H1 (cell line): ENCODE measurements around the gene ABI1. TPM values are rescaled to one million over a fixed set of nuclear protein-coding genes. Genes with fewer than 3 reads are reported as not detected.

ENCODE experiments used
- CTCF ChIA-PET: fragments of 300-600 bp; sonication (Branson Sonifier 250); formaldehyde crosslinking; loops from one replicate; lab custom pipeline; 2021; ENCODE audit not compliant: partially characterized antibody; lab: Charles Lee
- POLR2A ChIA-PET: fragments of 300-600 bp; sonication (Branson Sonifier 250); formaldehyde crosslinking; loops from one replicate; lab custom pipeline; 2021; ENCODE audit warnings: inconsistent platforms; ENCODE audit not compliant: partially characterized antibody; lab: Charles Lee
- DNase-seq, 2 experiments: peaks; one replicate each; pipeline versions ENCODE4 v3.0.0 to v3.0.0-alpha.2; 2010 to 2022; ENCODE audit warnings: low spot score in 2 of 2, low read depth in 1 of 2, mixed read lengths in 1 of 2
- FAIRE-seq: peaks from 2 replicates; lab custom pipeline; 2011; peaks lifted over from hg19 to GRCh38; lab: Jason Lieb, UNC
- H2AFZ ChIP-seq: 2 replicates; pipeline ENCODE4 v1.8.1; 2012; ENCODE audit warnings: low read length, inconsistent platforms
- H2AK5ac ChIP-seq: 2 replicates; pipeline ENCODE4 v1.6.1; 2013; ENCODE audit warnings: low read depth, low read length
- H2BK120ac ChIP-seq: replicated peaks from 2 replicates; pipeline ENCODE3; 2013; ENCODE audit warnings: low read depth, low read length, inconsistent platforms
- H2BK12ac ChIP-seq: 2 replicates; pipeline ENCODE4 v1.6.1; 2013; ENCODE audit warnings: low read depth, low read length
- H2BK15ac ChIP-seq: 2 replicates; pipeline ENCODE4 v1.6.1; 2013; ENCODE audit warnings: low read length
- H2BK20ac ChIP-seq: 2 replicates; pipeline ENCODE4 v1.6.1; 2013; ENCODE audit warnings: low read length
- H2BK5ac ChIP-seq: 2 replicates; pipeline ENCODE4 v1.6.1; 2013; ENCODE audit warnings: low read depth, low read length
- H3K14ac ChIP-seq: 2 replicates; pipeline ENCODE4 v1.6.1; 2013; ENCODE audit warnings: inconsistent platforms; ENCODE audit not compliant: insufficient read length
- H3K18ac ChIP-seq: 2 replicates; pipeline ENCODE4 v1.6.1; 2013; ENCODE audit warnings: low read length; ENCODE audit errors: extremely low read depth
- H3K23ac ChIP-seq: 2 replicates; pipeline ENCODE4 v1.6.1; 2013; ENCODE audit warnings: inconsistent platforms; ENCODE audit not compliant: insufficient read length
- H3K23me2 ChIP-seq: 2 replicates; pipeline ENCODE4 v1.6.1; 2013; ENCODE audit warnings: low read depth, low read length
- H3K27ac ChIP-seq: 2 replicates; pipeline ENCODE4 v1.6.1; 2011; ENCODE audit warnings: low read depth, low read length, inconsistent platforms
- H3K27me3 ChIP-seq, 4 experiments: replicated peaks in 1 of 4; 1 replicate in 1 of 4; 2 replicates in 3 of 4; pipeline versions ENCODE4 v1.6.1 to v1.8.1; 2011 to 2013; ENCODE audit warnings: low read length in 3 of 4, mild to moderate bottlenecking in 3 of 4, inconsistent platforms in 2 of 4, mixed read lengths in 2 of 4, moderate library complexity in 1 of 4; ENCODE audit not compliant: control insufficient read depth in 3 of 4, insufficient read depth in 3 of 4; ENCODE audit errors: extremely low read depth in 1 of 4
- H3K36me3 ChIP-seq, 4 experiments: 2 replicates each; pipeline versions ENCODE4 v1.6.1 to v1.8.1; 2011 to 2013; ENCODE audit warnings: mild to moderate bottlenecking in 4 of 4, low read length in 3 of 4, moderate library complexity in 2 of 4, control low read depth in 1 of 4, inconsistent platforms in 1 of 4; ENCODE audit not compliant: insufficient read depth in 4 of 4, control insufficient read depth in 2 of 4
- H3K4ac ChIP-seq: replicated peaks from 2 replicates; pipeline ENCODE3; 2013; ENCODE audit warnings: low read length, low read depth, mixed read lengths, inconsistent platforms; ENCODE audit not compliant: insufficient read length
- H3K4me1 ChIP-seq, 4 experiments: replicated peaks in 1 of 4; 1 replicate in 1 of 4; 2 replicates in 3 of 4; pipeline versions ENCODE4 v1.6.1 to v1.8.1; 2011 to 2013; ENCODE audit warnings: low read length in 3 of 4, inconsistent platforms in 2 of 4, mixed read lengths in 1 of 4; ENCODE audit not compliant: insufficient read depth in 4 of 4, control insufficient read depth in 3 of 4
- H3K4me2 ChIP-seq, 2 experiments: 2 replicates each; pipeline versions ENCODE4 v1.6.1 to v1.8.1; 2011 to 2013; ENCODE audit warnings: low read depth in 2 of 2, low read length in 2 of 2, control low read depth in 1 of 2, inconsistent platforms in 1 of 2, mild to moderate bottlenecking in 1 of 2; ENCODE audit not compliant: insufficient read depth in 1 of 2
- H3K4me3 ChIP-seq, 4 experiments: fragments of 200-600, 300-600 bp in 1 of 4; sonication (generic), shearing (Covaris generic), sonication (Bioruptor Twin) in 1 of 4; 2 replicates each; pipeline versions ENCODE4 v1.5.1 to v1.8.1; 2011 to 2016; ENCODE audit warnings: low read length in 4 of 4, low read depth in 3 of 4, control low read depth in 2 of 4, inconsistent platforms in 2 of 4, mild to moderate bottlenecking in 2 of 4, mixed read lengths in 1 of 4, moderate library complexity in 1 of 4; ENCODE audit not compliant: insufficient read depth in 2 of 4; ENCODE audit errors: extremely low read depth in 1 of 4
- H3K56ac ChIP-seq: replicated peaks from 2 replicates; pipeline ENCODE3; 2013; ENCODE audit warnings: low read depth, mild to moderate bottlenecking, mixed read lengths, low read length, inconsistent platforms; ENCODE audit not compliant: insufficient read length
- H3K79me1 ChIP-seq: 2 replicates; pipeline ENCODE4 v1.6.1; 2013; ENCODE audit warnings: low read depth, low read length, control low read depth
- H3K79me2 ChIP-seq, 2 experiments: 2 replicates each; pipeline versions ENCODE4 v1.6.1 to v1.8.1; 2012 to 2013; ENCODE audit warnings: low read length in 2 of 2, mild to moderate bottlenecking in 2 of 2, inconsistent platforms in 1 of 2; ENCODE audit not compliant: insufficient read depth in 2 of 2, control insufficient read depth in 1 of 2
- H3K9ac ChIP-seq, 4 experiments: replicated peaks in 1 of 4; 1 replicate in 1 of 4; 2 replicates in 3 of 4; pipeline versions ENCODE4 v1.6.1 to v1.8.1; 2011 to 2013; ENCODE audit warnings: low read depth in 3 of 4, low read length in 3 of 4, control low read depth in 2 of 4, mild to moderate bottlenecking in 2 of 4, moderate library complexity in 2 of 4, inconsistent platforms in 1 of 4; ENCODE audit errors: extremely low read depth in 1 of 4
- H3K9me3 ChIP-seq, 2 experiments: 2 replicates each; pipeline versions ENCODE4 v1.6.1 to v1.8.1; 2012 to 2013; ENCODE audit warnings: mild to moderate bottlenecking in 2 of 2, moderate library complexity in 2 of 2, control low read depth in 1 of 2, inconsistent platforms in 1 of 2, low read depth in 1 of 2, low read length in 1 of 2, mixed read lengths in 1 of 2; ENCODE audit not compliant: insufficient read depth in 2 of 2
- H4K20me1 ChIP-seq, 2 experiments: replicated peaks in 1 of 2; 2 replicates each; pipeline versions ENCODE3 to v1.8.1; 2011 to 2013; ENCODE audit warnings: inconsistent platforms in 2 of 2, low read length in 2 of 2, mild to moderate bottlenecking in 1 of 2; ENCODE audit not compliant: insufficient read depth in 2 of 2, control insufficient read depth in 1 of 2
- H4K5ac ChIP-seq: 2 replicates; pipeline ENCODE4 v1.6.1; 2013; ENCODE audit warnings: low read length, low read depth, mixed read lengths, inconsistent platforms; ENCODE audit not compliant: insufficient read length
- H4K8ac ChIP-seq: 2 replicates; pipeline ENCODE4 v1.8.0; 2013; ENCODE audit warnings: mild to moderate bottlenecking, moderate library complexity, low read length, inconsistent platforms; ENCODE audit not compliant: insufficient read depth; ENCODE audit errors: extremely low read depth
- H4K91ac ChIP-seq: replicated peaks from 2 replicates; pipeline ENCODE3; 2013; ENCODE audit warnings: low read length, mixed read lengths, inconsistent platforms; ENCODE audit not compliant: insufficient read length
- BCL11A ChIP-seq, 2 experiments: IDR thresholded peaks; one replicate each; pipeline ENCODE4 v1.6.1; 2011; ENCODE audit warnings: low read depth in 2 of 2, low read length in 2 of 2, mild to moderate bottlenecking in 2 of 2
- CHD2 ChIP-seq: IDR thresholded peaks from 2 replicates; pipeline ENCODE4 v1.6.1; 2012; ENCODE audit warnings: low read length, improper control_type of control experiment
- EP300 ChIP-seq, 2 experiments: IDR thresholded peaks; 1 replicate in 1 of 2; 2 replicates in 1 of 2; pipeline ENCODE4 v1.6.1; 2011 to 2012; ENCODE audit warnings: low read depth in 2 of 2, low read length in 2 of 2, mild to moderate bottlenecking in 2 of 2, borderline replicate concordance in 1 of 2, inconsistent platforms in 1 of 2, moderate library complexity in 1 of 2
- HDAC6 ChIP-seq: IDR thresholded peaks from one replicate; pipeline ENCODE4 v1.7.1; 2012; ENCODE audit warnings: low read depth, mild to moderate bottlenecking, inconsistent platforms, low read length, moderate library complexity
- JUND ChIP-seq: IDR thresholded peaks from 2 replicates; pipeline ENCODE4 v1.6.1; 2011; ENCODE audit warnings: mild to moderate bottlenecking, improper control_type of control experiment, low read length
- PHF8 ChIP-seq: fragments of 200-600 bp; sonication (generic); conservative IDR thresholded peaks from 2 replicates; pipeline ENCODE4 v1.7.1; 2012; ENCODE audit warnings: low read depth, mild to moderate bottlenecking, inconsistent platforms, low read length, moderate library complexity
- POLR2A ChIP-seq, 2 experiments: IDR thresholded peaks; 1 replicate in 1 of 2; 2 replicates in 1 of 2; pipeline ENCODE4 v1.6.1; 2011; ENCODE audit warnings: low read depth in 2 of 2, low read length in 2 of 2, mild to moderate bottlenecking in 2 of 2; ENCODE audit errors: control extremely low read depth in 1 of 2
- RNF2 ChIP-seq: fragments of 200-900, 300-1000 bp; sonication (generic); IDR thresholded peaks from 2 replicates; pipeline ENCODE4 v1.7.1; 2016; ENCODE audit warnings: borderline replicate concordance, low read depth, mild to moderate bottlenecking, antibody characterized with exemption, low read length; ENCODE audit not compliant: poor library complexity, severe bottlenecking; ENCODE audit errors: missing control alignments
- SP2 ChIP-seq: IDR thresholded peaks from 2 replicates; pipeline ENCODE4 v1.6.1; 2012; ENCODE audit warnings: mild to moderate bottlenecking, low read length, inconsistent platforms
- TCF12 ChIP-seq: IDR thresholded peaks from 2 replicates; pipeline ENCODE4 v1.6.1; 2011; ENCODE audit warnings: low read depth, mild to moderate bottlenecking, low read length
- WGBS, 2 experiments: shearing (Covaris generic) in 1 of 2; methylation state at CpG; one replicate each; pipeline versions ENCODE4 v1.1.6 to v1.1.7; 2013 to 2015; ENCODE audit warnings: low lambda C conversion rate in 2 of 2, mixed read lengths in 2 of 2, inconsistent platforms in 1 of 2, low coverage in 1 of 2, missing lambda C conversion rate in 1 of 2; ENCODE audit not compliant: insufficient replicate concordance in 2 of 2, insufficient coverage in 1 of 2, insufficient read length in 1 of 2; ENCODE audit errors: extremely low coverage in 1 of 2, missing lambda C conversion rate in 1 of 2; 5-methylcytosine and 5-hydroxymethylcytosine counted together
- polyA plus RNA-seq, 7 experiments: library from polyadenylated mRNA; depleted of rRNA in 3 of 7; stranded (reverse) in 5 of 7; unstranded in 2 of 7; fragments of >200 nt in 5 of 7; fragments of 200-250 nt in 2 of 7; gene quantifications; 1 replicate in 5 of 7; 2 replicates in 1 of 7; 4 replicates in 1 of 7; pipeline versions ENCODE4 v1.2.1 to v1.2.3, GENCODE V29; 2011 to 2013; ENCODE audit warnings: missing spikeins in 2 of 7, mixed read lengths in 2 of 7
- total RNA-seq: library from RNA; stranded (reverse); fragmentation: NEBNext Ultra II Directional; extraction: Animal tissue kit (Norgen Biotek cat#: 25700); gene quantifications from 2 replicates; pipeline ENCODE4 v1.2.1, GENCODE V29; 2021
- TF ChIP-seq, protein P1 (sequence below), 3 experiments: IDR thresholded peaks; 1 replicate in 2 of 3; 2 replicates in 1 of 3; pipeline versions ENCODE4 v1.5.1 to v1.6.1; 2011; ENCODE audit warnings: low read length in 3 of 3, mild to moderate bottlenecking in 3 of 3, inconsistent platforms in 2 of 3, low read depth in 1 of 3, moderate library complexity in 1 of 3; ENCODE audit not compliant: insufficient read depth in 1 of 3; ENCODE audit errors: control extremely low read depth in 1 of 3

The ABI1 gene
- total and polyA plus RNA-seq, 2 of the 8 experiments (the other 6 are each of a cell fraction or from before 2014, with no cell fraction given) = 35.4 to 37.0 TPM

GRCh38 chr10:26870766-26871165, 10.0 kb upstream of the ABI1 start:
- no peak overlapping the region for H3K27ac ChIP-seq
- no peak overlapping the region for H3K4me2 ChIP-seq
- H2BK20ac ChIP-seq = no peak overlapping the region
- H2BK5ac ChIP-seq = no peak overlapping the region
- no peak overlapping the region; the same call in 1 of the 2 replicates for H2AFZ ChIP-seq
- H3K56ac ChIP-seq = no peak overlapping the region
- no peak overlapping the region for H2BK120ac ChIP-seq
- H3K4ac ChIP-seq = no peak overlapping the region
- H2AK5ac ChIP-seq = no peak overlapping the region
- no peaks in the 10 kb centered on the region for H3K23me2 ChIP-seq
- H3K18ac ChIP-seq = no peak overlapping the region
- no peak for FAIRE-seq
- 93% methylated on average over 1 of the region's 1 CpG; no CpG with 5 or more reads in 1 of the 2 experiments for WGBS, 2 experiments
- no peak overlapping the region for H2BK15ac ChIP-seq
- H4K8ac ChIP-seq = no peak overlapping the region
- H3K9ac ChIP-seq = no peak overlapping the region
- H3K36me3 ChIP-seq = no peaks in the 10 kb centered on the region; a peak in 1 of 8 replicates
- H3K79me1 ChIP-seq = no peaks in the 10 kb centered on the region
- H3K23ac ChIP-seq = no peak overlapping the region
- H3K4me1 ChIP-seq = no peaks in the 10 kb centered on the region
- H4K91ac ChIP-seq = no peak overlapping the region
- no peak overlapping the region for H4K5ac ChIP-seq
- no peaks in the 10 kb centered on the region for H3K27me3 ChIP-seq
- no peak overlapping the region for H3K14ac ChIP-seq
- no peak overlapping the region for H2BK12ac ChIP-seq
- ChIA-PET CTCF (interaction anchor here (1.1 to 1.7 kb wide), 4 partner anchors 9 to 157 kb away, joined by 3 to 6 read pairs (median 4); partner anchors contain the start of gene ABI1), POLR2A (interaction anchor here (1.3 kb wide), 1 partner anchor 155 kb away, joined by 3 read pairs; no protein-coding TSS in a partner anchor)
- H3K4me3 ChIP-seq = no peak overlapping the region
- H3K9me3 ChIP-seq = no peaks in the 10 kb centered on the region
- no peaks in the 10 kb centered on the region for H3K79me2 ChIP-seq
- DNase-seq = no peak
- no peaks in the 10 kb centered on the region for H4K20me1 ChIP-seq
- TF ChIP-seq PHF8 (no peak), POLR2A (IDR thresholded peaks at IDR 0.05; ENCODE audit: control extremely low read depth in 1 of 2, low read depth in 2 of 2, low read length in 2 of 2) (no peak), CHD2 (no peak), HDAC6 (no peak), SP2 (no peak), BCL11A (IDR thresholded peaks at IDR 0.05; ENCODE audit: low read depth in 2 of 2, low read length in 2 of 2) (no peak), RNF2 (no peak), JUND (no peak), EP300 (IDR thresholded peaks at IDR 0.05; ENCODE audit: borderline replicate concordance in 1 of 2, low read depth in 2 of 2, low read length in 2 of 2) (no peak), TCF12 (no peak)
- TF ChIP-seq, protein P1, sequence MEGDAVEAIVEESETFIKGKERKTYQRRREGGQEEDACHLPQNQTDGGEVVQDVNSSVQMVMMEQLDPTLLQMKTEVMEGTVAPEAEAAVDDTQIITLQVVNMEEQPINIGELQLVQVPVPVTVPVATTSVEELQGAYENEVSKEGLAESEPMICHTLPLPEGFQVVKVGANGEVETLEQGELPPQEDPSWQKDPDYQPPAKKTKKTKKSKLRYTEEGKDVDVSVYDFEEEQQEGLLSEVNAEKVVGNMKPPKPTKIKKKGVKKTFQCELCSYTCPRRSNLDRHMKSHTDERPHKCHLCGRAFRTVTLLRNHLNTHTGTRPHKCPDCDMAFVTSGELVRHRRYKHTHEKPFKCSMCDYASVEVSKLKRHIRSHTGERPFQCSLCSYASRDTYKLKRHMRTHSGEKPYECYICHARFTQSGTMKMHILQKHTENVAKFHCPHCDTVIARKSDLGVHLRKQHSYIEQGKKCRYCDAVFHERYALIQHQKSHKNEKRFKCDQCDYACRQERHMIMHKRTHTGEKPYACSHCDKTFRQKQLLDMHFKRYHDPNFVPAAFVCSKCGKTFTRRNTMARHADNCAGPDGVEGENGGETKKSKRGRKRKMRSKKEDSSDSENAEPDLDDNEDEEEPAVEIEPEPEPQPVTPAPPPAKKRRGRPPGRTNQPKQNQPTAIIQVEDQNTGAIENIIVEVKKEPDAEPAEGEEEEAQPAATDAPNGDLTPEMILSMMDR (IDR thresholded peaks at IDR 0.05; ENCODE audit: control extremely low read depth in 1 of 3, insufficient read depth in 1 of 3, low read depth in 1 of 3, low read length in 3 of 3) = no peak
